ENCODE data around the gene PRSS48. TPM values are rescaled to one million over a fixed set of nuclear protein-coding genes. Genes with fewer than 3 reads are reported as not detected.

The PRSS48 gene
- total and polyA plus RNA-seq, 2 of the 4 experiments (the other 2 are of a cell fraction) = not detected

DNA sequence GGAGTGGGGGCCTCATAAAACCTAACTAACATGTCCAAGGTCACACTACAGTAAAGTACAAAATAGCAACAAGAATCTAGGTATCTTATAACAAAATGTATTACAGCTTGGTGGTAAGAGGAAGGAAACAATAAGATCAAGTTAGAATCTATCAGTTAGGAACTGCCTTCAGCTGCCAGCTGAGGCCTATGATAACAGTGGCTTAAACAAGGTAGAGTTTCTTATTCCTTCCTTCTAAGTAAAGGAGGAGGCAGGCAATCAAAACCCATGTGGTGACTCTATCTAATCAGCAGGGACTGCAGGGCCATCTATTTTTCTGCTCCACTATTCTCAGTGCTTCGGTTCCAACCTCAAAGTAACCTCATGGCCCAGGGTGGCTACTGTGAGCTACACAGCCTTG is 37.5 kb downstream of the PRSS48 start:
- Histone ChIP-seq H3K27me3 (ENCODE audit: control insufficient read depth, insufficient read depth, low read length) (no peaks in the 10 kb centered on the region), H3K56ac (ENCODE audit: extremely low read depth, insufficient read depth, low read length) (no peak overlapping the region), H3K27ac (ENCODE audit: insufficient read depth, low read length) (no peak overlapping the region), H2BK15ac (ENCODE audit: low read depth, low read length) (peak overlapping the region; percentile 38; the same call in 1 of the 3 replicates), H3K79me1 (ENCODE audit: low read depth in 1 of 2, low read length in 2 of 2) (peaks cover 7 to 10% of the 10 kb centered on the region in 2 experiments; a peak in 2 of 4 replicates), H4K91ac (ENCODE audit: insufficient read depth, low read depth, low read length) (peak overlapping the region; percentile 32; the same call in 1 of the 2 replicates), H3K9me3 (ENCODE audit: control insufficient read depth, insufficient read depth, low read length) (no peaks in the 10 kb centered on the region), H2BK20ac (ENCODE audit: low read depth, low read length) (peak overlapping the region; percentile 91; the same call in 1 of the 2 replicates), H3K18ac (ENCODE audit: low read depth, low read length) (no peak overlapping the region), H2AFZ (replicated peaks; ENCODE audit: low read length, poor library complexity) (no peak overlapping the region), H3K14ac (replicated peaks; ENCODE audit: low read depth, low read length) (peak overlapping the region; percentile 81; the same call in 1 of the 2 replicates), H3K36me3 (ENCODE audit: control insufficient read depth, insufficient read depth, low read length) (no peaks in the 10 kb centered on the region), H2BK120ac (ENCODE audit: low read depth, low read length) (peak overlapping the region; percentile 87; the same call in 1 of the 2 replicates), H3K4me3 (ENCODE audit: insufficient read depth, low read depth, low read length) (no peak overlapping the region), H3K4me1 (ENCODE audit: control insufficient read depth, insufficient read depth, low read length) (peaks cover 4% of the 10 kb centered on the region), H3K23ac (ENCODE audit: low read depth, low read length) (no peak overlapping the region), H3K9me1 (ENCODE audit: insufficient read depth, low read length) (peaks cover 11% of the 10 kb centered on the region), H2AK5ac (ENCODE audit: low read depth, low read length) (peak overlapping the region; percentile 48; the same call in 1 of the 2 replicates), H4K20me1 (ENCODE audit: insufficient read depth, low read length) (no peaks in the 10 kb centered on the region), H3K4me2 (ENCODE audit: low read depth, low read length) (no peak overlapping the region), H3K4ac (ENCODE audit: low read depth, low read length) (peak overlapping the region; percentile 72; the same call in 1 of the 2 replicates), H2AK9ac (replicated peaks; ENCODE audit: low read depth, low read length, poor library complexity) (no peak overlapping the region), H3K9ac (ENCODE audit: low read depth, low read length) (no peak overlapping the region), H4K5ac (ENCODE audit: low read depth, low read length) (no peak overlapping the region), H2BK5ac (ENCODE audit: low read depth, low read length, poor library complexity, severe bottlenecking) (no peak overlapping the region), H4K8ac (ENCODE audit: low read depth in 2 of 2, low read length in 2 of 2) (peak overlapping the region in 1 of 2 experiments; percentile 19; a peak in 1 of 4 replicates)
- no TSS peak for BruUV-seq (replicated peaks)
- DNase-seq (no peak), ATAC-seq (ENCODE audit: low read depth) (no peak)
- in situ Hi-C loops (cut with MboI; ENCODE audit: low sequenced_read_pairs) = no loop called here
- ChIA-PET POLR2A (ENCODE audit: unreplicated experiment) (no interaction called here), CTCF (interaction anchor here (2.6 kb wide), 1 partner anchor 10 kb away, joined by 6 read pairs; no protein-coding TSS in a partner anchor)
- no CpG with 5 or more reads among the region's 1 CpG for WGBS, 2 experiments (ENCODE audit: extremely low coverage in 2 of 2, insufficient read length in 1 of 2)
- intact Hi-C loops (cut with micrococcal nuclease) = no loop called here
- TF ChIP-seq CEBPB (IDR thresholded peaks at IDR 0.05; ENCODE audit: low read depth, low read length) (no peak), MAZ (IDR thresholded peaks at IDR 0.05; ENCODE audit: borderline replicate concordance, low read depth, low read length) (no peak), BHLHE40 (IDR thresholded peaks at IDR 0.05; ENCODE audit: low read depth, low read length) (no peak), POLR2A (IDR thresholded peaks at IDR 0.05; ENCODE audit: low read depth, low read length) (no peak), SMC3 (IDR thresholded peaks at IDR 0.05; ENCODE audit: low read depth, low read length) (no peak), CHD1 (IDR thresholded peaks at IDR 0.05; ENCODE audit: low read depth, low read length) (no peak), MAFK (IDR thresholded peaks at IDR 0.05; ENCODE audit: low read depth, low read length) (no peak), NFE2L2 (IDR thresholded peaks at IDR 0.05; ENCODE audit: low read depth, low read length) (no peak), RFX5 (IDR thresholded peaks at IDR 0.05; ENCODE audit: low read depth, low read length) (no peak), MXI1 (IDR thresholded peaks at IDR 0.05; ENCODE audit: borderline replicate concordance, low read depth, low read length) (no peak)
- TF ChIP-seq, protein P1, sequence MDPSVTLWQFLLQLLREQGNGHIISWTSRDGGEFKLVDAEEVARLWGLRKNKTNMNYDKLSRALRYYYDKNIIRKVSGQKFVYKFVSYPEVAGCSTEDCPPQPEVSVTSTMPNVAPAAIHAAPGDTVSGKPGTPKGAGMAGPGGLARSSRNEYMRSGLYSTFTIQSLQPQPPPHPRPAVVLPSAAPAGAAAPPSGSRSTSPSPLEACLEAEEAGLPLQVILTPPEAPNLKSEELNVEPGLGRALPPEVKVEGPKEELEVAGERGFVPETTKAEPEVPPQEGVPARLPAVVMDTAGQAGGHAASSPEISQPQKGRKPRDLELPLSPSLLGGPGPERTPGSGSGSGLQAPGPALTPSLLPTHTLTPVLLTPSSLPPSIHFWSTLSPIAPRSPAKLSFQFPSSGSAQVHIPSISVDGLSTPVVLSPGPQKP (IDR thresholded peaks at IDR 0.05; ENCODE audit: borderline replicate concordance, low read depth, low read length) = no peak
- TF ChIP-seq, protein P2, sequence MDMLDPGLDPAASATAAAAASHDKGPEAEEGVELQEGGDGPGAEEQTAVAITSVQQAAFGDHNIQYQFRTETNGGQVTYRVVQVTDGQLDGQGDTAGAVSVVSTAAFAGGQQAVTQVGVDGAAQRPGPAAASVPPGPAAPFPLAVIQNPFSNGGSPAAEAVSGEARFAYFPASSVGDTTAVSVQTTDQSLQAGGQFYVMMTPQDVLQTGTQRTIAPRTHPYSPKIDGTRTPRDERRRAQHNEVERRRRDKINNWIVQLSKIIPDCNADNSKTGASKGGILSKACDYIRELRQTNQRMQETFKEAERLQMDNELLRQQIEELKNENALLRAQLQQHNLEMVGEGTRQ (IDR thresholded peaks at IDR 0.05; ENCODE audit: low read depth, low read length) = no peak
- dilution Hi-C loops (cut with HindIII; ENCODE audit: low sequenced_read_pairs, unreplicated experiment) = no loop called here

Data from IMR-90 (cell line).